Mesodermal cell (in vitro differentiated cells): ENCODE results near the gene ATG3.
"Not testable (repeated sequence)": the region's sequence is repeated elsewhere in the genome, so short reads cannot be mapped to it uniquely, and the experiment has no call there.

ENCODE experiments used
- H3K27ac ChIP-seq: 2 replicates; pipeline ENCODE4 v1.7.0; 2013; ENCODE audit warnings: mild to moderate bottlenecking, low read depth, low read length, moderate library complexity; ENCODE audit not compliant: severe bottlenecking
- H3K36me3 ChIP-seq: 2 replicates; pipeline ENCODE4 v1.7.1; 2013; ENCODE audit warnings: mild to moderate bottlenecking, low read length, moderate library complexity; ENCODE audit not compliant: control insufficient read depth, insufficient read depth
- H3K4me1 ChIP-seq: one replicate; pipeline ENCODE4 v1.7.1; 2013; ENCODE audit warnings: mild to moderate bottlenecking, low read length; ENCODE audit not compliant: insufficient read depth, control insufficient read depth, poor library complexity, severe bottlenecking
- H3K4me3 ChIP-seq: 2 replicates; pipeline ENCODE4 v1.7.0; 2013; ENCODE audit warnings: low read length, control low read depth, mild to moderate bottlenecking; ENCODE audit not compliant: insufficient read depth, poor library complexity, severe bottlenecking; ENCODE audit errors: extremely low read depth
- H3K9me3 ChIP-seq: 2 replicates; pipeline ENCODE4 v1.7.1; 2013; ENCODE audit warnings: mild to moderate bottlenecking, low read length, moderate library complexity; ENCODE audit not compliant: control insufficient read depth
- WGBS, 2 experiments: methylation state at CpG; one replicate each; pipeline ENCODE4 v1.1.5; 2013; ENCODE audit warnings: missing lambda C conversion rate in 2 of 2; ENCODE audit not compliant: insufficient coverage in 2 of 2; 5-methylcytosine and 5-hydroxymethylcytosine counted together

ATG3 gene

GRCh38 chr3:112587336-112587735, 25.6 kb upstream of the ATG3 start:
- H3K36me3 ChIP-seq: peaks cover 19% of the 10 kb centered on the region
- no peak overlapping the region for H3K4me3 ChIP-seq
- H3K4me1 ChIP-seq: no peaks in the 10 kb centered on the region
- H3K27ac ChIP-seq: no peak overlapping the region
- WGBS, 2 experiments: no CpG with 5 or more reads among the region's 1 CpG
- H3K9me3 ChIP-seq: no peaks in the 10 kb centered on the region

DNA sequence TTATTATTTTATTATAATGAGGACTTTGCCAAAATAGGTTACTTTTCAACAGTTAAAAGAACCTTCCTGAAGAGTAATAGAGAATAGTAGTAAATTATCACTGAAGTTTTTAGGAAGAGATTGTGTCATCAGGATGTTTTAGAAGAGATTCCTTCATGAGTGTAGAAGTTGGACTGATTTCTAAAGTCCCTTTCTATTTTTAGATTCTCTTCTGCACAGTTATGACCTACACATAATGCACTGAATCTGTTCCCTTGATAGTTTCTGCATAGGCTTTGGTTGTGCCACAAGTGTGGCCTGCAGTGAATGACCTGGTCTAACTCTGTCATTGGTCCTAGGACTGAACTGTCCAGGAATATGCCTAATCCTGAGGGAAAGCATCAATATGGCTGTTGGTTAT, 24.0 kb upstream of the ATG3 start:
- H3K4me3 ChIP-seq: no peak overlapping the region
- no peaks in the 10 kb centered on the region for H3K9me3 ChIP-seq
- H3K27ac ChIP-seq: no peak overlapping the region
- peaks cover 26% of the 10 kb centered on the region for H3K36me3 ChIP-seq
- no peaks in the 10 kb centered on the region for H3K4me1 ChIP-seq

DNA sequence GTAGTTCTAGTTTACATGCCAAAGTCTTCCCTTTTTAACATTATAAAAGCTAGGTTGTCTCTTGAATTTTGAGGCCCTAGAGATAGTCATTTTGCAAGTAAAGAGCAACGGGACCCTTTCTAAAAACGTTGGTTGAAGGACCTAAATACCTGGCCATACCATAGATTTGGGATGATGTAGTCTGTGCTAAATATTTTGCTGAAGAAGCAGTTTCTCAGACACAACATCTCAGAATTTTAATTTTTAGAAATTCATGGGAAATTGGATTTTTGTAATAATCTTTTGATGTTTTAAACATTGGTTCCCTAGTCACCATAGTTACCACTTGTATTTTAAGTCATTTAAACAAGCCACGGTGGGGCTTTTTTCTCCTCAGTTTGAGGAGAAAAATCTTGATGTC, 21.3 kb upstream of the ATG3 start:
- Histone ChIP-seq H3K9me3 (no peaks in the 10 kb centered on the region), H3K36me3 (peaks cover 32% of the 10 kb centered on the region), H3K4me1 (no peaks in the 10 kb centered on the region), H3K4me3 (no peak overlapping the region), H3K27ac (no peak overlapping the region)
- no CpG with 5 or more reads among the region's 3 CpGs for WGBS, 2 experiments

- H3K36me3 ChIP-seq: peaks cover 29% of the 10 kb centered on the region
- no peak overlapping the region for H3K4me3 ChIP-seq
- H3K4me1 ChIP-seq: no peaks in the 10 kb centered on the region
- WGBS, 2 experiments: 65 to 88% methylated on average over 1 to 2 of the region's 2 CpGs
- H3K9me3 ChIP-seq: no peaks in the 10 kb centered on the region
- H3K27ac ChIP-seq: no peak overlapping the region
These were observed 20.6 kb upstream of the ATG3 start for GRCh38 chr3:112582244-112582874.

DNA sequence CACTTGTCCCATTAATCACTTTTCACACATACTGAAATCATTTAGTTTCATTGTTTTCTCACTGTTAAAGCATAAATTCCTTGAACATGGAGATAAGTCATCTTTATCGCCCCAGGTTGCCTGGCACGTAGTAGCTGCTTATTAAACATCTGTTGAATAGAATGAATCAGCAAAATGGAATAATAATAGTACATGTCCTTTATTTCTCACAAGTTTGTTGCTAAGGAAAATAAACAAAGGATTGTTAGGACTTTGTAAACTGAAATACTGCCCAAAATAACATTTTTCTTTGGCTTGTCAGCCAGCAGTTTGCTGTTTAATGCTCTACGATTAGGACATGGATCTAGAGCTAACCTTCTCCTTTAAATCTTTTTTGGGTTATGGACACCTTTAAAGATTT, 17.9 kb upstream of the ATG3 start:
- WGBS, 2 experiments: 90 to 100% methylated on average over 1 of the region's 3 CpGs

GRCh38 chr3:112579232-112579631, 17.5 kb upstream of the ATG3 start:
- H3K36me3 ChIP-seq: peaks cover 16% of the 10 kb centered on the region
- H3K27ac ChIP-seq: no peak overlapping the region
- H3K9me3 ChIP-seq: no peaks in the 10 kb centered on the region
- no peak overlapping the region for H3K4me3 ChIP-seq
- WGBS, 2 experiments: 87 to 100% methylated on average over 2 of the region's 3 CpGs
- no peaks in the 10 kb centered on the region for H3K4me1 ChIP-seq

More for the DNA sequence above, 17.9 kb upstream of the ATG3 start:
- peaks cover 21% of the 10 kb centered on the region for H3K36me3 ChIP-seq
- H3K4me1 ChIP-seq: no peaks in the 10 kb centered on the region
- no peaks in the 10 kb centered on the region for H3K9me3 ChIP-seq
- no peak overlapping the region for H3K27ac ChIP-seq
- no peak overlapping the region for H3K4me3 ChIP-seq

DNA sequence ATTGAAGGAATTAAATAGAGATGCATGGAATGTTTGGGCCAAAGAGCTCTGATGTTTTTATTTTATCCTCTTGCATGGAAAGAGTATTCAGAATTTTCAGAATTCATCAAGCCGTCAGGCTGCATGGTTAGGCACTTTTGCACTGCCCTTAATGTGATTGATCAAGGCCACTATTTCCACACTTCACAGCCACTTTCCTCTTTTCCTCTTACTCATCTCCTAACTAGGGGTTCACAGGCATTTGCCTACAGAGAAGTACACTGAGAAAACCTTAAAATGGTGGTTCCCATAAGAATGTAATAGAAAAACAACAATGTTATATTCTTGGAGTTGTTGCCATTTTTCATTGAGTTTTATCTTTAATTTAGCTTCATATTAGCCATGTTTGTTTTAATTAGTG, 10.9 kb upstream of the ATG3 start:
- Histone ChIP-seq H3K4me1 (no peaks in the 10 kb centered on the region), H3K4me3 (no peak overlapping the region), H3K36me3 (peaks cover 34% of the 10 kb centered on the region), H3K9me3 (no peaks in the 10 kb centered on the region), H3K27ac (no peak overlapping the region)
- 80 to 100% methylated on average over 1 of the region's 1 CpG for WGBS, 2 experiments

DNA sequence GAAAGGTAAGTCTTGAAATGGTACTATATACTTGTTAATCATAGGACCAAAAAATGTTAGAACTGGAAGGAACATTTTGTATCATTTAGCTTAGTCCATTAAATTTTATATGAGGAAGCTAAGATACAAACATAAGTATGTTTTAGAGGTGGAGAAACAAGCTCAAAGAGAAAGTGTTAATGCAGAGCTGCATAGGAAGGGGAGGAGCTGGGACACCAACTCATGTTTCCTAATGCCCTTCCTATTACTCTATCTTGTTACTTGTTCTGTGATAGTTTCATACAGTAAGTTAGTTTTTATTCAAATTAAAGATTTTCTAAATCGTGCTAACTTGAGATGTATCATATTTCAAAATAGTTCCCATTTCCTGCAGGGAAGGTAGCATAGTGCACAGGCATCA, 7.5 kb upstream of the ATG3 start:
- H3K9me3 ChIP-seq: no peaks in the 10 kb centered on the region
- no peak overlapping the region for H3K4me3 ChIP-seq
- peaks cover 48% of the 10 kb centered on the region for H3K36me3 ChIP-seq
- no CpG with 5 or more reads among the region's 1 CpG for WGBS, 2 experiments
- H3K27ac ChIP-seq: no peak overlapping the region
- no peaks in the 10 kb centered on the region for H3K4me1 ChIP-seq

GRCh38 chr3:112568642-112569041, 6.9 kb upstream of the ATG3 start:
- Histone ChIP-seq H3K9me3 (no peaks in the 10 kb centered on the region), H3K36me3 (peaks cover 48% of the 10 kb centered on the region), H3K4me1 (no peaks in the 10 kb centered on the region), H3K4me3 (no peak overlapping the region), H3K27ac (no peak overlapping the region)
- 100% methylated on average over 2 of the region's 2 CpGs; no CpG with 5 or more reads in 1 of the 2 experiments for WGBS, 2 experiments

- no peak overlapping the region for H3K27ac ChIP-seq
- peaks cover 25% of the 10 kb centered on the region for H3K36me3 ChIP-seq
- H3K9me3 ChIP-seq: no peaks in the 10 kb centered on the region
- H3K4me1 ChIP-seq: peaks cover 1% of the 10 kb centered on the region
- H3K4me3 ChIP-seq: no peak overlapping the region
These were observed 3.2 kb upstream of the ATG3 start for GRCh38 chr3:112564940-112565305.

DNA sequence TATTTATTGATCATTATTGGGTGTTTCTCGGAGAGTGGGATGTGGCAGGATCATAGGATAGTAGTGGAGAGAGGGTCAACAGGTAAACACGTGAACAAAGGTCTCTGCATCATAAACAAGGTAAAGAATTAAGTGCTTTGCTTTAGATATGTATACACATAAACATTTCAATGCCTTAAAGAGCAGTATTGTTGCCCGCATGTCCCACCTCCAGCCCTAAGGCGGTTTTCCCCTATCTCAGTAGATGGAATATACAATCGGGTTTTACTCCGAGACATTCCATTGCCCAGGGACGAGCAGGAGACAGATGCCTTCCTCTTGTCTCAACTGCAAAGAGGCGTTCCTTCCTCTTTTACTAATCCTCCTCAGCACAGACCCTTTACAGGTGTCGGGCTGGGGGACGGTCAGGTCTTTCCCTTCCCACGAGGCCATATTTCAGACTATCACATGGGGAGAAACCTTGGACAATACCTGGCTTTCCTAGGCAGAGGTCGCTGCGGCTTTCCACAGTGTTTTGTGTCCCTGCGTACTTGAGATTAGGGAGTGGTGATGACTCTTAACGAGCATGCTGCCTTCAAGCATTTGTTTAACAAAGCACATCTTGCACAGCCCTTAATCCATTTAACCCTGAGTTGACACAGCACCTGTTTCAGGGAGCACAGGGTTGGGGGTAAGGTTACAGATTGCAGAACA, 2.6 kb upstream of the ATG3 start:
- 72 to 80% methylated on average over 1 to 7 of the region's 15 CpGs for WGBS, 2 experiments

More for the DNA sequence above, 2.6 kb upstream of the ATG3 start:
- not testable (repeated sequence) for H3K4me3 ChIP-seq, H3K27ac ChIP-seq, H3K9me3 ChIP-seq, H3K4me1 ChIP-seq
- H3K36me3 ChIP-seq: peaks cover 20% of the 10 kb centered on the region
